ENCODE results near the gene SKAP1.

GRCh38 chr17:48253975-48254374, 176.0 kb downstream of the SKAP1 start:
- TF ChIP-seq CTCF (IDR thresholded peaks at IDR 0.05) (no peak), POLR2A (IDR thresholded peaks at IDR 0.05) (no peak)

All from heart left ventricle (tissue), 13 donors.